ENCODE data around the gene KDM2B.
"Not testable (repeated sequence)": the region's sequence is repeated elsewhere in the genome, so short reads cannot be mapped to it uniquely, and the experiment has no call there.

The KDM2B gene

GRCh38 chr12:121590476-121591143 lies 9.8 kb upstream of the KDM2B start:
- no peaks in the 10 kb centered on the region for H3K79me2 ChIP-seq (ENCODE audit: insufficient read depth, low read length)
- no peaks in the 10 kb centered on the region for H3K27me3 ChIP-seq (ENCODE audit: insufficient read depth, low read length)
- no peaks in the 10 kb centered on the region for H3K9me3 ChIP-seq (ENCODE audit: low read length)
- no peaks in the 10 kb centered on the region for H3F3A ChIP-seq (ENCODE audit: insufficient read depth, low read length)
- H3K4me2 ChIP-seq (ENCODE audit: low read length), result peak overlapping the region; percentile 88
- H3K4me1 ChIP-seq (ENCODE audit: insufficient read depth, low read length, severe bottlenecking), result peaks cover 22% of the 10 kb centered on the region
- no peaks in the 10 kb centered on the region for H3K36me3 ChIP-seq (ENCODE audit: insufficient read depth, low read length)
- H2AFZ ChIP-seq (ENCODE audit: low read length), result peak overlapping the region; percentile 83; the same call in 1 of the 2 replicates
- no peaks in the 10 kb centered on the region for H4K20me1 ChIP-seq (ENCODE audit: insufficient read depth, low read length)
- peak overlapping the region; percentile 50 for H3K4me3 ChIP-seq (ENCODE audit: low read depth, low read length, poor library complexity, severe bottlenecking)
- H3K27ac ChIP-seq (ENCODE audit: low read depth, low read length, poor library complexity, severe bottlenecking), result peak overlapping the region; percentile 90
- peak overlapping the region; percentile 62 for H3K9ac ChIP-seq (ENCODE audit: low read length)
- no peaks in the 10 kb centered on the region for H3K9me2 ChIP-seq (ENCODE audit: low read depth, low read length)
- TF ChIP-seq, protein P1, sequence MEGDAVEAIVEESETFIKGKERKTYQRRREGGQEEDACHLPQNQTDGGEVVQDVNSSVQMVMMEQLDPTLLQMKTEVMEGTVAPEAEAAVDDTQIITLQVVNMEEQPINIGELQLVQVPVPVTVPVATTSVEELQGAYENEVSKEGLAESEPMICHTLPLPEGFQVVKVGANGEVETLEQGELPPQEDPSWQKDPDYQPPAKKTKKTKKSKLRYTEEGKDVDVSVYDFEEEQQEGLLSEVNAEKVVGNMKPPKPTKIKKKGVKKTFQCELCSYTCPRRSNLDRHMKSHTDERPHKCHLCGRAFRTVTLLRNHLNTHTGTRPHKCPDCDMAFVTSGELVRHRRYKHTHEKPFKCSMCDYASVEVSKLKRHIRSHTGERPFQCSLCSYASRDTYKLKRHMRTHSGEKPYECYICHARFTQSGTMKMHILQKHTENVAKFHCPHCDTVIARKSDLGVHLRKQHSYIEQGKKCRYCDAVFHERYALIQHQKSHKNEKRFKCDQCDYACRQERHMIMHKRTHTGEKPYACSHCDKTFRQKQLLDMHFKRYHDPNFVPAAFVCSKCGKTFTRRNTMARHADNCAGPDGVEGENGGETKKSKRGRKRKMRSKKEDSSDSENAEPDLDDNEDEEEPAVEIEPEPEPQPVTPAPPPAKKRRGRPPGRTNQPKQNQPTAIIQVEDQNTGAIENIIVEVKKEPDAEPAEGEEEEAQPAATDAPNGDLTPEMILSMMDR (IDR thresholded peaks at IDR 0.05; ENCODE audit: low read length), result no peak
- no peak for TF ChIP-seq EZH2 (IDR thresholded peaks at IDR 0.05; ENCODE audit: borderline replicate concordance, low read length)

DNA sequence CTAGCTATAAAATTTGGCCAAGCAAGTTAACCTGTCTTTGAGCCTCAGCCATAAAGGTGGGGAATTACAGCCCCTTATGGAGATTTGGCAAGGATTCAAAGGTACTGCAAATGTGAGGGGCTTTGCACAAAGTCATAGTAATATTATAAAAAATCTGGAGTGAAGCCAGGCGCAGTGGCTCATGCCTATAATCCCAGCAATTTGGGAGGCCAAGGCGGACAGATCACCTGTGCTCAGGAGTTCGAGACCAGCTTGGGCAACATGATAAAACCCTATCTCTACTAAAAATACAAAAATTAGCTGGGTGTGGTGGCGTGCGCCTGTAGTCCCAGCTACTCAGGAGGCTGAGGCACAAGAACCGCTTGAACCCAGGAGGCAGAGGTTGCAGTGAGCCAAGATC lies 4.1 kb upstream of the KDM2B start:
- not testable (repeated sequence) for H3K36me3 ChIP-seq (ENCODE audit: insufficient read depth, low read length); H4K20me1 ChIP-seq (ENCODE audit: insufficient read depth, low read length); H3K27me3 ChIP-seq (ENCODE audit: insufficient read depth, low read length); H2AFZ ChIP-seq (ENCODE audit: low read length); H3K9ac ChIP-seq (ENCODE audit: low read length); H3K4me3 ChIP-seq (ENCODE audit: low read depth, low read length, poor library complexity, severe bottlenecking); H3K9me3 ChIP-seq (ENCODE audit: low read length); H3K4me2 ChIP-seq (ENCODE audit: low read length); H3F3A ChIP-seq (ENCODE audit: insufficient read depth, low read length); H3K79me2 ChIP-seq (ENCODE audit: insufficient read depth, low read length); H3K9me2 ChIP-seq (ENCODE audit: low read depth, low read length); H3K27ac ChIP-seq (ENCODE audit: low read depth, low read length, poor library complexity, severe bottlenecking)
- H3K4me1 ChIP-seq (ENCODE audit: insufficient read depth, low read length, severe bottlenecking), result peaks cover 29% of the 10 kb centered on the region

- not testable (repeated sequence) for H3K9me3 ChIP-seq (ENCODE audit: low read length); H3K27ac ChIP-seq (ENCODE audit: low read depth, low read length, poor library complexity, severe bottlenecking); H3K79me2 ChIP-seq (ENCODE audit: insufficient read depth, low read length); H3K36me3 ChIP-seq (ENCODE audit: insufficient read depth, low read length); H3K4me2 ChIP-seq (ENCODE audit: low read length); H3K9me2 ChIP-seq (ENCODE audit: low read depth, low read length); H3F3A ChIP-seq (ENCODE audit: insufficient read depth, low read length); H4K20me1 ChIP-seq (ENCODE audit: insufficient read depth, low read length); H3K9ac ChIP-seq (ENCODE audit: low read length); H3K4me3 ChIP-seq (ENCODE audit: low read depth, low read length, poor library complexity, severe bottlenecking); H3K27me3 ChIP-seq (ENCODE audit: insufficient read depth, low read length); H2AFZ ChIP-seq (ENCODE audit: low read length)
- H3K4me1 ChIP-seq (ENCODE audit: insufficient read depth, low read length, severe bottlenecking), result peaks cover 35% of the 10 kb centered on the region
These were observed 2.5 kb upstream of the KDM2B start for GRCh38 chr12:121583334-121583661.

DNA sequence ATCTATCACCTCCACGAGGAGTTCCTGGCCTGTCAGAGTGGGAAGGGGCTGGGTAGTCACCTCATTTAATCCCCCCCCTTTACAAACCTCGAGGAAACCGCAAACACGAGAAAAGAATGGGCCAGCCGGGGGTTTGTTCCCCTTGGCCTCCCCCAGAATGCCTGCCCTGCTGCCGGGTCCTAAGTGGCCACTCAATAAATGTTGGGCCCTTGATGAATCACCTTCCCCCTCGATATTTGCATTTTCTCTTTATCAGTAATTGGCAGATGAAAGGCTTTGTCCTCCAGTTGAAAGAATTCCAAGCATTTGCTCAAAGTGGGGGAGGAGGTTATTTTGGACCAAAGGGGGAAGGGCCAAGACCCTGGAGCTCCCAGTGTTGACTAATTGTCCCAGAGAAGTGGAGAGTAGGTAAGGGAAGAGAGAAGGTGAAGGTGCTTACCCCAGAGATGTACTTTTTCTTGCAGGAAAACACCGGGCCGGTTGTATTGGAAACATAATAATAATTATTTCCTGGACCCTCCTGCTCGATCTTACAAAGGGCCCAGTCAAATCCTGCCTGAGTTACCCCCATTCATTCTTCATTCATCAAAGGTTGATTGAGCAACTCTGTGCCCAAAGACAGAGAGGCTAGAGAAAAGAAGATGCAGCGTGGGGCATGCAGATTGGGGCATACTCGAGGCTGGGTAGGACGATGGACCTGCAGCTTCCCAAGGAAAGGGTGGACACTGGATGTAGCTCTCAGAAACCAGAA lies 1.9 kb upstream of the KDM2B start:
- no peaks in the 10 kb centered on the region for H3K9me2 ChIP-seq (ENCODE audit: low read depth, low read length)
- H3K4me2 ChIP-seq (ENCODE audit: low read length), result peak overlapping the region; percentile 84; the same call in 1 of the 2 replicates
- H4K20me1 ChIP-seq (ENCODE audit: insufficient read depth, low read length), result no peaks in the 10 kb centered on the region
- no peaks in the 10 kb centered on the region for H3K9me3 ChIP-seq (ENCODE audit: low read length)
- no peaks in the 10 kb centered on the region for H3K36me3 ChIP-seq (ENCODE audit: insufficient read depth, low read length)
- H3K27me3 ChIP-seq (ENCODE audit: insufficient read depth, low read length), result no peaks in the 10 kb centered on the region
- TF ChIP-seq, protein P1 (IDR thresholded peaks at IDR 0.05; ENCODE audit: low read length), result no peak
- TF ChIP-seq EZH2 (IDR thresholded peaks at IDR 0.05; ENCODE audit: borderline replicate concordance, low read length), result no peak
- peaks cover 35% of the 10 kb centered on the region for H3K4me1 ChIP-seq (ENCODE audit: insufficient read depth, low read length, severe bottlenecking)
- peak overlapping the region; percentile 74 for H3K4me3 ChIP-seq (ENCODE audit: low read depth, low read length, poor library complexity, severe bottlenecking)
- H3K9ac ChIP-seq (ENCODE audit: low read length), result no peak overlapping the region
- no peak overlapping the region for H3K27ac ChIP-seq (ENCODE audit: low read depth, low read length, poor library complexity, severe bottlenecking)
- H3F3A ChIP-seq (ENCODE audit: insufficient read depth, low read length), result no peaks in the 10 kb centered on the region
- H2AFZ ChIP-seq (ENCODE audit: low read length), result no peak overlapping the region
- no peaks in the 10 kb centered on the region for H3K79me2 ChIP-seq (ENCODE audit: insufficient read depth, low read length)
